Subcutaneous adipose tissue (tissue), 4 donors: ENCODE results near the gene USP10. TPM values are rescaled to one million over a fixed set of nuclear protein-coding genes. Genes with fewer than 3 reads are reported as not detected.

Experiments used
- total RNA-seq, 4 donors: library from RNA; depleted of rRNA; stranded (reverse); fragments of >200 nt; gene quantifications; one replicate each; pipeline ENCODE4 v1.1.0, GENCODE V29; 2016
- TF ChIP-seq, protein P1 (sequence below): fragments of 450-650 bp; IDR thresholded peaks from one replicate; pipeline ENCODE4 v1.5.1; 2016; ENCODE audit warnings: low read depth, mild to moderate bottlenecking, control low read depth, antibody characterized with exemption, moderate library complexity

Gene USP10
- total RNA-seq, 4 donors from 2014 or later, result 29.7 to 85.1 (median 43.5) TPM

DNA sequence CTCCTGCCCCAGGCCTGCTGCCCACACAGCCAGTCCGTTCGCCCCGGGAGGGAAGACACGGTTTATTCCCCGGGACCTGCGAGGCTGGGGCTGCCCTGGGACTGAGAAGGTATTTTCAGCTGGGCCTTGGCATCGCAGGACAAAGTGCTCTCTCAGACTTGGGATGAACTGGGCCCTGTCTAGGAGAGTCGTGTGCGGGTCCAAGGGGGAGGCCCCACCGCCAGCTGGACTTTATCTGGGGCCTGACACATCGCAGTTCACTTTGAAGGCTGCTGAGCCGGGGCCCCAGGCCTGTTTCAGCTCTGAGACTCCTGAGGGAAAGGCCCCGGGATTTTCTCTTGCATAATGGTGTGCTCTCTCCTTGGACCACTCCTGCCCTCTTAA lies 126.8 kb downstream of the USP10 start:
- TF ChIP-seq, protein P1, sequence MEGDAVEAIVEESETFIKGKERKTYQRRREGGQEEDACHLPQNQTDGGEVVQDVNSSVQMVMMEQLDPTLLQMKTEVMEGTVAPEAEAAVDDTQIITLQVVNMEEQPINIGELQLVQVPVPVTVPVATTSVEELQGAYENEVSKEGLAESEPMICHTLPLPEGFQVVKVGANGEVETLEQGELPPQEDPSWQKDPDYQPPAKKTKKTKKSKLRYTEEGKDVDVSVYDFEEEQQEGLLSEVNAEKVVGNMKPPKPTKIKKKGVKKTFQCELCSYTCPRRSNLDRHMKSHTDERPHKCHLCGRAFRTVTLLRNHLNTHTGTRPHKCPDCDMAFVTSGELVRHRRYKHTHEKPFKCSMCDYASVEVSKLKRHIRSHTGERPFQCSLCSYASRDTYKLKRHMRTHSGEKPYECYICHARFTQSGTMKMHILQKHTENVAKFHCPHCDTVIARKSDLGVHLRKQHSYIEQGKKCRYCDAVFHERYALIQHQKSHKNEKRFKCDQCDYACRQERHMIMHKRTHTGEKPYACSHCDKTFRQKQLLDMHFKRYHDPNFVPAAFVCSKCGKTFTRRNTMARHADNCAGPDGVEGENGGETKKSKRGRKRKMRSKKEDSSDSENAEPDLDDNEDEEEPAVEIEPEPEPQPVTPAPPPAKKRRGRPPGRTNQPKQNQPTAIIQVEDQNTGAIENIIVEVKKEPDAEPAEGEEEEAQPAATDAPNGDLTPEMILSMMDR, result no peak

DNA sequence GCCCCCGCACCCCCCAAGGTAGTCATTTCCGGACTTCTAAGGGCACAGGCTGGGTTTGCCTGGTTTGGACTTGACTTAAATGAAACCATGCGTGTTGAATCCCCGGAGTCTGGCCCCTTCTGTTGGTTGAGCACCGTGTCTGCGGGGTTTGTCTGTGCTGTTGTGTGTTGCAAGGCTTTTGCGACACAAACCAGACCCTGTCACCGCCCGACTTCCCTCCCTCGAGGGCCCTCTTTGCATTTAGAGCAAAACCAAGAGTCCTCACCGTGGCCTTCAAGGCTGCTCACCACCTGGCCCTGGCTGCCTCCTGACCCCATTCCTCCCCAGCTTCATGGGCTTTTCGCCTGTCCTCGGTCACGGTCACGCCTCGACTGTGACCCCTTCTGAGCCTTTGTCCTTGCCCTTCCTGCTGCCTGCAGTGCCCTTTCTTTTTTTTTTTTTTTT lies 127.4 kb downstream of the USP10 start:
- TF ChIP-seq, protein P1, result no peak

DNA sequence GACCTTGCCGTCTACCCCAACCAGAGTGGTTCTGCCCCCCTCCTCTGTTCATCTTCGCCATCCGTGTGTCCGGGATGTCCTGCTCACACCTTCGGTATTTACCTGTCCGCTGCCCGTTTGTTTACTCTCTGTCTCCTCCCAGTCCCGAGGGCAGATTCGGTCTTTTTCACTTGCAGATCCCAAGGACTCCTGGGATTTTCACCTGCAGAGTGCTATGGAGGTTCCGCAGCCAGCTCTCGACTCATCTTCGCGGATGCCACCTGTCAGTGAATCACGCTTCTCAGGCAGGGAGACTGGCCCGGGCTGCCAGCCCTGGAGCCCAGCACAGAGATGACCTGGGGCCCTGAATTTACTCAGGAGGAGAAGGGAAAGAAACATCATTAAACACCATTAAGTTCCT lies 128.1 kb downstream of the USP10 start:
- TF ChIP-seq, protein P1, result no peak

DNA sequence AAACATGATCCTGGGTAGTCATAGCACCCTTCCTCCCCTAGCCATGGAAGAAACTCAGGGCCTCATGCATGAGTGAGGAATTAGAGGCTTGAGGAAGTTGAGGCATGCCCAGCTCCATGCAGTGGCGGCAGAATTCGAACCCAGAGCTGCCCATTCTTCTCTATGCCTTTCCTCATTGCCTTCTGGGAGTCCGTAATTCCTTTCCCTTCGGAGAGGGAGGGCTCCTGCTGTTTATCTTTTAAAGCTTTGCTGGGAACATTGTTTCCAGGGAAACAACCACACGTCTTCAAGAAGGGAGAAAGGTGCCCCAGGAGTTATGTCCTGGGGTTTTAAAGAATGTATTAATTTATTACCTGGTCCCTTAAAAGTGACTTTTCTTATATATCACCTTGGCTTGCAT lies 128.5 kb downstream of the USP10 start:
- TF ChIP-seq, protein P1, result no peak

Other genes starting within 250 kb of the USP10 start
- 10 to 100 TPM in 3 of 4 donors, 1 to 10 TPM in 1; 4.2 to 14.3 (median 11.8) TPM for gene MEAK7, start 195.3 kb upstream of the USP10 start, total RNA-seq
- 100 to 1,000 TPM in 1 of 4 donors, 10 to 100 TPM in 3; 27.5 to 114 (median 59.7) TPM for gene COTL1, start 81.9 kb upstream of the USP10 start, total RNA-seq
- gene KLHL36, start 51.5 kb upstream of the USP10 start, total RNA-seq, result 100 to 1,000 TPM in 1 of 4 donors, 10 to 100 TPM in 3; 43.4 to 108 (median 68.5) TPM
- 100 to 1,000 TPM in 3 of 4 donors, 10 to 100 TPM in 1; 66.0 to 160 (median 116) TPM for gene CRISPLD2, start 120.0 kb downstream of the USP10 start, total RNA-seq